GM19351 (cell line): ENCODE data around the gene VPS45.

Experiments used
- ATAC-seq: cut with Tn5 transposase; IDR thresholded peaks from one replicate; pipeline ENCODE4 v1.9.1; 2021; ENCODE audit warnings: mild to moderate bottlenecking, moderate library complexity; ENCODE audit not compliant: unreplicated experiment

Gene VPS45

GRCh38 chr1:150156868-150157603, 89.5 kb downstream of the VPS45 start:
- no peak for ATAC-seq

GRCh38 chr1:150159550-150159949, 92.0 kb downstream of the VPS45 start:
- no peak for ATAC-seq

- ATAC-seq = no peak
These were observed 93.5 kb downstream of the VPS45 start for GRCh38 chr1:150160964-150161621.

- ATAC-seq = no peak
These were observed 94.4 kb downstream of the VPS45 start for GRCh38 chr1:150161747-150162581.

GRCh38 chr1:150162582-150162861, 94.9 kb downstream of the VPS45 start:
- no peak for ATAC-seq

- ATAC-seq = peak; percentile 36
These were observed 95.5 kb downstream of the VPS45 start for GRCh38 chr1:150162862-150163706.

- no peak for ATAC-seq
These were observed 96.6 kb downstream of the VPS45 start for GRCh38 chr1:150164224-150164623.

- ATAC-seq = no peak
These were observed 97.2 kb downstream of the VPS45 start for GRCh38 chr1:150164779-150165178.

GRCh38 chr1:150165622-150166612, 98.3 kb downstream of the VPS45 start:
- no peak for ATAC-seq

- ATAC-seq = no peak
These were observed 101.5 kb downstream of the VPS45 start for GRCh38 chr1:150168960-150169601.

- no peak for ATAC-seq
These were observed 104.2 kb downstream of the VPS45 start for GRCh38 chr1:150171801-150172200.

- no peak for ATAC-seq
These were observed 105.6 kb downstream of the VPS45 start for GRCh38 chr1:150173141-150173585.

GRCh38 chr1:150176593-150176992, 109.0 kb downstream of the VPS45 start:
- ATAC-seq = no peak

GRCh38 chr1:150178548-150178947, 111.0 kb downstream of the VPS45 start:
- ATAC-seq = no peak

GRCh38 chr1:150179867-150180266, 112.3 kb downstream of the VPS45 start:
- no peak for ATAC-seq

GRCh38 chr1:150180474-150180873, 112.9 kb downstream of the VPS45 start:
- ATAC-seq = no peak

- ATAC-seq = no peak
These were observed 114.7 kb downstream of the VPS45 start for GRCh38 chr1:150182247-150182646.

- ATAC-seq = no peak
These were observed 115.5 kb downstream of the VPS45 start for GRCh38 chr1:150183061-150183460.

GRCh38 chr1:150185481-150185880, 117.9 kb downstream of the VPS45 start:
- ATAC-seq = no peak
